Activated T-cell treated with anti-CD3 and anti-CD28 coated beads, Interleukin-2, amount 50 U/mL, for 48 hours (primary cell): ENCODE measurements around the gene GABRB2.

ENCODE experiments used
- DNase-seq, 2 experiments: peaks; one replicate each; pipeline ENCODE4 v3.0.0-alpha.2; 2020

GABRB2 gene

DNA sequence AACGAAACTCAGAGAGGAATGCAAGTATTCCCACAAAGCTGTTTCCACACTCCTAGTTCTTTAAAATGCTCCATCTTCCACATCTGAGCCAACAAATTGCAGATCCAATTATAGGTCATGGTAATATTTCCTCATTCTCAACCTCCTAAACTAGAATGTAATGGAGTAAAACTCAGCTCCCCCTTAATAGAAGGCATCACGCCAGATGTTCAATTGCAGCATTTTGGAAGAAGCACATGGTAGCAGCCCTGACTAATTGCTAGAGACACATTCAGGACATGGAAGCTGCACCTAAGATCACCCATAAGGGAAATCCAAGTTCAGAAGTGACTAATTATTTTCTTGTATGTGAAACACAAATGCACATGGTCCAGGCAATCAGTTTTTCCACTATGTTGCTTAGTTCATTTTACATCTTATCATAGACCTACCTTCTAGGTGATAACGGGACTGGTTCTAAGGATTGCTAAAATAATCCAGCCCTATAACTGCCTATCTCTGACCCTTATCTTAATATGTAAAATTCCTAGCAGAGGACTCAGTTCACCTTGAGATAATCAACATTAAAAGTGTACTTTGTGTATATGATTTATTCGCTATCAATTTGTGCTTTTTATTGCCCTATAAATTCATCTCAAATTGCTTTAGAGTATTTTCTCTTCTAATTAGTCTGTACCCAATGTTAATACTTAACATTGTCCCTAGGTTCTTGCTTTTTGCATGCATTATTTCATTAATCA, 75.1 kb downstream of the GABRB2 start:
- no peak for DNase-seq

DNA sequence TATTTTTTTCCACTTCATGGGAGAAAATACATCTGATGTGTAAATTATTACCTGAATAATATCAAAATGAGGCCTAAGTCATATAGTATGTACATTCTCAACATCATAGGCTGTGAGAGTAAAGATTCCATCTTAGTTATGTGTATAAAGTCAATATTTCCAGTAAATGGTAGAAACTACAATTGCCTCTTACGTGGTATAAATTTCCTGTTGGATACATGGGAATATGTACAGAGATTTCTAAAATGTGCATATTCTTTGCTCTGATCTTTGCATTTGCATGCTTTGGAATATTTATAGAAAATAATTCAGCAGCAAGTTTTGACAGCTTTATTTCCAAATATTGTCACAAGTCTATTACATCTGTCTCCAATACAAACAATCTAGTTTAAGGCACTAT, 78.8 kb downstream of the GABRB2 start:
- DNase-seq = no peak

- no peak for DNase-seq
Observed at GRCh38 chr5:161460741-161461140, 85.8 kb downstream of the GABRB2 start.

GRCh38 chr5:161446655-161447054, 99.9 kb downstream of the GABRB2 start:
- no peak for DNase-seq

- no peak for DNase-seq
Observed at GRCh38 chr5:161442471-161442870, 104.1 kb downstream of the GABRB2 start.

DNA sequence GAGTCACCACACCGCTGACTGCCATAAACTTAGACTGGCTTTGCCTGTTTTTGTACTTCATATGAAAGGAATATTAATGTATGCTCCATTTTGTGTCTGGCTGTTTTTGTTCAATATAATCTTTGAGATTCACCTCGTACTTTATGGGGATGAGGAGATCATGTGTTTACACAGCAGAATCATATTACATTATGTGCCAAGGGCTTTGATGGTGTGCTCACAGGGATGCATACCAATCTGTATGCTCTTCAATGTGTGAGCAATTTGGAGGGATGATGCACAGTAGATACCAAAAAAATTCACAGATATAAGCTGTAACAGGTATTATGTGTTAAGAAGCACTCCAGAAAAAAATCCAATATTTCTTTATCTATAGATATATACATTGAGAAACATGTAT, 113.7 kb downstream of the GABRB2 start:
- no peak for DNase-seq

- no peak for DNase-seq
Observed at GRCh38 chr5:161431963-161432362, 114.6 kb downstream of the GABRB2 start.

GRCh38 chr5:161421067-161421466, 125.5 kb downstream of the GABRB2 start:
- no peak for DNase-seq

- DNase-seq = no peak
Observed at GRCh38 chr5:161420521-161420920, 126.0 kb downstream of the GABRB2 start.

DNA sequence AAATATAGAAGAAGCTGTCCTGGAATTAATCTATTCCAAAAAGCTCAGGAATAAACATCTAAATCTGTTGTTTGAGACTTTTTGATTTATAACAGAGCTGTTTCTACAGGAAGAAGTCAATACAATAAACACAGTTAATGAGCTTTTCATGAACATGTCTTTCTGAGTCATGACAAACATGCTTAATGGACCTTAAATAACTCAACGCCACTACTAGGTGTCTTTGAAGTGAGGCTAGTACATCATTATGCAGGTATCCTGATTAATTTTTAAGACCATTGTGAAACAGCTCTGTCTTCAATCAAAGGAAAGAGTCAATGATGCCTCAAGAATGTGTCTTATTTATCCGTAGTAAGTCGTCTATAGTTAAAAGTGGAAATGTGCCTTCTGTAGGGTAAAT, 131.6 kb downstream of the GABRB2 start:
- DNase-seq = no peak

DNA sequence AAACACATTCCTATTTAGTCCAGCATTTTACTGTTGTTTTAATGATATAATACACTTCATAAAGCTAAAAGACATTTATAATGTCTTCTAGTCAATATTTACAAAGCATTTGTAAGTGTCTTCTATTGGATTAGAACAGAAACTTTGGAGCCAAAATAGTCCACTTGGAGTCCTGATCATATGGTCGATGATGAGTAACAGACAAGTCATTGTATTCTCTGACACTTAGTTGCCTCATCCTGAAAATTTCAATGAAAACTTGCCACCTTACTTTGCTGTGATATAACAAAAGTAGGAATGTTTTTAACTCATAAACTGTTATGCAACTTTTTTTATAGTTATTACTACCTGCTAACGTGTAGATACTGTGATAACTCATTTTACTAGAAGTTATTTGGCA, 132.5 kb downstream of the GABRB2 start:
- no peak for DNase-seq

DNA sequence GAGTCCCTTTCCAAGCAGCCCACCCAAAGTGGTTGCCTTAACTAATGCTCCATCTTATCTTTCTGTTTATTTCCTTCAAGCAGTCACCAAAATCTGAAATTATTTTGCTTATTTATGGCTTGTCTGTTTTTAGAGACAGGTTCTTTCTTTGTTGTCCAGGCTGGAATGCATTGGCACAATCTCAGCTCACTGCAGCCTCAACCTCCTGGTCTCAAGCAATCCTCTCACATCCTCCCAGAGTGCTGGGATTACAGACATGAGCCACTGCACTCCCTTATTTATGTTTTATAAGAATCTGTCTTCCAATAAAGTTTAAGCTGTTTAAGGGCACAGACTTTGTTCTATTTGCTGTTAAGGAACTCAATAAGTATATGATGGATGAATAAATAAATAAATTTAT, 133.7 kb downstream of the GABRB2 start:
- DNase-seq = no peak

DNA sequence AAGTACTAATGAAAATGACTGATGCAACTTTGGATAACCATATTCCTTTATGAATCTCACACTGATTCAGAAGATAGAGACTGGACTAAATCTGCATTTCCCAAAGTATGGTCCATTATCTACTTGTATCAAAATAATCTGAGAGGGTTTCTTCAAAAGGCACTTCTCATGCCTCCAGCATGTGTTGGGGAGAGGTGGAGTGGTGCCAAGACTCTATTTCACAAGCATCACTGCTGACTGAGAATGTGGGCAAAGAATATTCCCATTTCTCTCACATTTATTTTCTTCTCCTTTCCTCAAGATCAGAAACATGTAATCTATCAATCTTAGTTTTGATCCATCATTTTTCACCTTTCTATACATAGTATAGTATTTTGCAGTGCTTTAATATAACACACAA, 135.4 kb downstream of the GABRB2 start:
- no peak for DNase-seq

DNA sequence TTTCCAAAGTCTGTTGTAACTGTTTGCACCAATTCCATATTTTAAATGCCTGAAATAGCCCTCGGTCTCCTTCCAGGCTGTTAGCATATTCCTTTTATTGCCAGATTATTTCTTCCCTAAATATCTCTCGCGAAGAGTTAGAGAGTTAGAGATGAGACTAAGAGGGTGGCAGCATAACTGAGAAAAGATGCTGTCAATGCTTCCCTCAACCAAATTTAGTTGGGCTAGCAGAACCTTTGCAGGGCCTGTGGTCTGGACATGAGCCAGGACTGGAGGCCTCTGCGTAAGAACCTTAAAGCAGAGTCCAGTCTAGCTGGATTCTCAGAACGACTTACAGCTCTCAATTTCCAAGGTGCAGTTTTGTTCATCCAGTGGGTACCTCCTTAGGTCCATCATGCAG, 135.9 kb downstream of the GABRB2 start:
- DNase-seq = no peak

- no peak for DNase-seq
Observed at GRCh38 chr5:161409471-161409870, 137.1 kb downstream of the GABRB2 start.

DNA sequence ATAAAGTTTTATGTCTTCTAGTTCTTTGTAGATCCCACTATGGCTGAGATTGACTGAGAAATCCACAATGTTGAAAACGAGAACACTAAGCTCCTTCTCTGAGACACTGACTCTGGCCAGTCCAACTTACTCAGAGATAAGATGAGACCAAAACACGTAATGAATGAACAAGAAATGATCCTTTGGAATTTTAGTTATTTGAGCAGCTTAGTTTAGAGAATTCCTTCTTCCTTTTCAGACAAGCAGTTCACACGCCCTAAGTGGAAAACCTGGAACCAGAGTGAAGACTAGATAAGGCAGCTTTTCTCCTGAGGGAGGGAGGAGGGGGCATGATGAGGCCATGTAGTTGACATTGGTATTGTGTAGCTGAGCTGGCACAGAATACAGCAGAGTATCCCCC, 139.6 kb downstream of the GABRB2 start:
- DNase-seq = no peak

GRCh38 chr5:161403996-161404395, 142.5 kb downstream of the GABRB2 start:
- DNase-seq = no peak

- DNase-seq = no peak
Observed at GRCh38 chr5:161403121-161403520, 143.4 kb downstream of the GABRB2 start.

- no peak for DNase-seq
Observed at GRCh38 chr5:161400583-161400982, 145.9 kb downstream of the GABRB2 start.

DNA sequence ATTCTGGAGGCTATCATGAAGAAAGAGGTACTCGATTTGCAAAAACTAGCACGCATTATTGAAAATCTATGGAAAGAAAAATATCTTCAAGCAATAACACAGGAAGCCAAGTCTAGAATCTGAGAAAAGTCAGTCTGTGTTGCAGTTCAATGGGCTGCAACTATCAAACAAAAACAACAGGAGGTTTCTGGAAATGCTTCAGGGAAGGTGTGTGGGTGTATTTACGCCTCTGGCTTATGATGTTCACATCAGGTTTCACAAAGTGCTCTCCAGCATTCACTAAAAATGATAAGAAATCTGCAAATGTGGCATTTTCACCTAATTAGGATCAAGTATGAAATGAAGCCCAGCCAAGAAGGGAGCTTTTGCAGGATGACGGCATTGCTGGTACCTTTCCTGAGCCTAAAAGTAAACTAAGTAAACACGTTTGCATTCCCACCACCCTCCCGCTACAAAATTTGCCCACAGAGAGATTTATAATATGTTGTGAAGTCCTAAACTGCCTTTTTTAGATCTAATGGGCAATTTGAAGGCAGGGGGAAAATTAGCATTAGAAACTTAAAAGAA, 146.4 kb downstream of the GABRB2 start:
- no peak for DNase-seq

DNA sequence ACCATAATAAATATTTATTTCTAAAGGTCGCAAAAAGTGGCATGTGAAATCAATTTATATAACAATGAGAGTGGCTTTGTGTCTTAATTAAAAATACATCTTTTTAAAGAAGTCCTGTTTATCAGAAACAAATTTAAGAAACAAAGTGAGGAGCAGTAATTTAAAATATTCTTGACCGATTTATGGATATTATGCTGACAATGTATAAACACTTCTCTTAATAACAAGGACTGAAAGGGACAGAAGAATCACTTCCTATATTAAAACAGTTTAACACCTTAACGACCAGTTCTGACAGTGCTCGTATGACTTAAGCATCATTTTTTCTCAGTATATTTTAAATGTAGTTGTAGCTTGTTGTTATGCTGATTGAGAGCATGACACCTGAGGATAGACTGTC, 149.1 kb downstream of the GABRB2 start:
- DNase-seq = no peak

GRCh38 chr5:161396171-161396570, 150.4 kb downstream of the GABRB2 start:
- no peak for DNase-seq

- no peak for DNase-seq
Observed at GRCh38 chr5:161391724-161392123, 154.8 kb downstream of the GABRB2 start.

DNA sequence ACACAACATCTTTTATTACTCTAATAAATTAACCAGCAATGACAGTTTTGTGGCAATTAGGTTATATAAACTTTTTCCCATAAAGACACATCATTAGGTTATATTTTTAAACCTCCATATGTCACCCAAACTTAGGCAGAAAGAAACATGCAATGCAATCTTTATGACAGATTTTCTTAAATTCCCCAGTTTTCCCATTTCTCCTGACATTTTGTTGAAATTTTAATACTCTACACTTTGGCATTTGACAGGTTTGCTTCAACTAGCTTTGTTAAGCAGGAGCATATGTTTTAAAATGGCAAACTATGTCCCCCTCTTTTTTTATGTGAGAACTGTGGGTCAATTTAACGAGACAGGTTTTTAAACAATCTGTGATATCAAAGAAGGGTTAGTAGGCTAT, 155.5 kb downstream of the GABRB2 start:
- DNase-seq = no peak

GRCh38 chr5:161387121-161387520, 159.4 kb downstream of the GABRB2 start:
- no peak for DNase-seq
